Measurements from ENCODE around the gene MGAT4D. TPM values are rescaled to one million over a fixed set of nuclear protein-coding genes. Genes with fewer than 3 reads are reported as not detected.

Gene MGAT4D
- total RNA-seq, 1 experiment from 2014 or later, result not detected

- H3K79me2 ChIP-seq (ENCODE audit: low read depth), result no peaks in the 10 kb centered on the region
- POLR2A ChIA-PET (ENCODE audit: unreplicated experiment), result no interaction called here
- no peaks in the 10 kb centered on the region for H3K4me1 ChIP-seq (replicated peaks; ENCODE audit: insufficient read depth)
- intact Hi-C loops (cut with micrococcal nuclease; ENCODE audit: unreplicated experiment), result no loop called here
- no TSS peak for BruUV-seq (replicated peaks)
- H3K9me3 ChIP-seq (ENCODE audit: insufficient read depth, low read depth), result no peaks in the 10 kb centered on the region
- H3K4me3 ChIP-seq, result no peak overlapping the region
- DNase-seq, result no peak
- no peak overlapping the region for H3K4me2 ChIP-seq
- H4K20me1 ChIP-seq (ENCODE audit: insufficient read depth), result no peaks in the 10 kb centered on the region
- TF ChIP-seq, protein P1, sequence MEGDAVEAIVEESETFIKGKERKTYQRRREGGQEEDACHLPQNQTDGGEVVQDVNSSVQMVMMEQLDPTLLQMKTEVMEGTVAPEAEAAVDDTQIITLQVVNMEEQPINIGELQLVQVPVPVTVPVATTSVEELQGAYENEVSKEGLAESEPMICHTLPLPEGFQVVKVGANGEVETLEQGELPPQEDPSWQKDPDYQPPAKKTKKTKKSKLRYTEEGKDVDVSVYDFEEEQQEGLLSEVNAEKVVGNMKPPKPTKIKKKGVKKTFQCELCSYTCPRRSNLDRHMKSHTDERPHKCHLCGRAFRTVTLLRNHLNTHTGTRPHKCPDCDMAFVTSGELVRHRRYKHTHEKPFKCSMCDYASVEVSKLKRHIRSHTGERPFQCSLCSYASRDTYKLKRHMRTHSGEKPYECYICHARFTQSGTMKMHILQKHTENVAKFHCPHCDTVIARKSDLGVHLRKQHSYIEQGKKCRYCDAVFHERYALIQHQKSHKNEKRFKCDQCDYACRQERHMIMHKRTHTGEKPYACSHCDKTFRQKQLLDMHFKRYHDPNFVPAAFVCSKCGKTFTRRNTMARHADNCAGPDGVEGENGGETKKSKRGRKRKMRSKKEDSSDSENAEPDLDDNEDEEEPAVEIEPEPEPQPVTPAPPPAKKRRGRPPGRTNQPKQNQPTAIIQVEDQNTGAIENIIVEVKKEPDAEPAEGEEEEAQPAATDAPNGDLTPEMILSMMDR (conservative IDR thresholded peaks at IDR 0.05), result no peak
- TF ChIP-seq EZH2 (IDR thresholded peaks at IDR 0.05; ENCODE audit: low read depth), result no peak
- no peaks in the 10 kb centered on the region for H3K36me3 ChIP-seq (ENCODE audit: low read depth)
- CTCF ChIA-PET, result no interaction called here
- no peak overlapping the region for H3K27ac ChIP-seq
- H2AFZ ChIP-seq, result no peak overlapping the region
- H3K27me3 ChIP-seq (ENCODE audit: insufficient read depth, low read depth), result no peaks in the 10 kb centered on the region
- no peaks in the 10 kb centered on the region for H3F3A ChIP-seq (ENCODE audit: insufficient read depth, low read depth)
- H3K9me2 ChIP-seq (ENCODE audit: insufficient read depth), result no peaks in the 10 kb centered on the region
Measured at GRCh38 chr4:140463182-140463581, 34.9 kb downstream of the MGAT4D start.

DNA sequence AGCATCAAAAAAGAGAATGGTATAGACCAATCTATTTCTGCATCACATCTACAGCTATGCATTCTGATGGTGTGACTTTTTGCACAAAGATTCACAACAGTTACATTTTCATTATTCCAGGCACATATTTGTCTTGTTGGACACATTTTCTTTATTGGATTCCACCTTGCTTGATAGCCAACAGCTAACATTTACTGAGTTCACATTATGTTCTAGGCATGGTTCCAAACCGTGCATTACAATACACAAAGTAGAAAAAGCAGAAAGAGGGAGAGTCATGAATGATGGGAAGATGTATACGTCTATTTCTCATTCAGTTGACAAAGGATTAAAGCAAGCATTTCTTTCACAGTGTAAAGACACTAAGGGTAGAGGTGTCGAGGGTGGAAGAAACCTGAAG lies 47.7 kb downstream of the MGAT4D start:
- H3K27me3 ChIP-seq (ENCODE audit: insufficient read depth, low read depth), result no peaks in the 10 kb centered on the region
- no TSS peak for BruUV-seq (replicated peaks)
- intact Hi-C loops (cut with micrococcal nuclease; ENCODE audit: unreplicated experiment), result no loop called here
- no peak overlapping the region for H3K27ac ChIP-seq
- no peak overlapping the region for H2AFZ ChIP-seq
- 0 out of 2 replicates have a peak, but pooled peaks cover 4% of the 10 kb centered on the region for H3F3A ChIP-seq (ENCODE audit: insufficient read depth, low read depth)
- POLR2A ChIA-PET (ENCODE audit: unreplicated experiment), result no interaction called here
- no peak overlapping the region for H3K4me3 ChIP-seq
- H4K20me1 ChIP-seq (ENCODE audit: insufficient read depth), result no peaks in the 10 kb centered on the region
- TF ChIP-seq EZH2 (IDR thresholded peaks at IDR 0.05; ENCODE audit: low read depth), result no peak
- TF ChIP-seq, protein P1 (conservative IDR thresholded peaks at IDR 0.05), result no peak
- no peak for DNase-seq
- CTCF ChIA-PET, result no interaction called here
- H3K9me3 ChIP-seq (ENCODE audit: insufficient read depth, low read depth), result no peaks in the 10 kb centered on the region
- no peaks in the 10 kb centered on the region for H3K79me2 ChIP-seq (ENCODE audit: low read depth)
- H3K4me2 ChIP-seq, result no peak overlapping the region
- H3K4me1 ChIP-seq (replicated peaks; ENCODE audit: insufficient read depth), result peaks cover 18% of the 10 kb centered on the region
- H3K36me3 ChIP-seq (ENCODE audit: low read depth), result no peaks in the 10 kb centered on the region
- H3K9me2 ChIP-seq (ENCODE audit: insufficient read depth), result no peaks in the 10 kb centered on the region

DNA sequence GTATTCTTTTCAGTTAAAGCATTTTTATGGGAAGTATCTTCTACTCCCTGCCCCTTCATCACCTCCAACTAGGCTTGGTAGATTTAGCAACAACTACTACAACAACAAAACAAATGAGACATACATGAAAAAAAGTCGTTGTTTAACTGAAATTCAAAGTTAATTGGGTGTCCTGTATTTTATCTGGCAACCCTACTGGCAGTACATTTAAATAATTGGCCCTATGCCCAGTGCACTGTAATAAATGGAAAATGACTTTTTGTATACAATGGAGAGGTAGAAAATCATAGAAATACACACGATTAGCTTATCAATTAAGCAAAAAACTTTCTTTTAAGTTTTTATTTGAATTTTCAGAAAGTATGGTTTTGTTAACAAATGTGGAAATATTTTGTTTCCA lies 49.3 kb downstream of the MGAT4D start:
- intact Hi-C loops (cut with micrococcal nuclease; ENCODE audit: unreplicated experiment), result no loop called here
- Histone ChIP-seq H3K4me3 (no peak overlapping the region), H4K20me1 (ENCODE audit: insufficient read depth) (no peaks in the 10 kb centered on the region), H3K27ac (no peak overlapping the region), H3K4me1 (replicated peaks; ENCODE audit: insufficient read depth) (peaks cover 18% of the 10 kb centered on the region), H3K27me3 (ENCODE audit: insufficient read depth, low read depth) (no peaks in the 10 kb centered on the region), H3K4me2 (peak overlapping the region; percentile 38; the same call in 1 of the 2 replicates), H3K79me2 (ENCODE audit: low read depth) (no peaks in the 10 kb centered on the region), H2AFZ (no peak overlapping the region), H3F3A (ENCODE audit: insufficient read depth, low read depth) (0 out of 2 replicates have a peak, but pooled peaks cover 4% of the 10 kb centered on the region), H3K9me3 (ENCODE audit: insufficient read depth, low read depth) (no peaks in the 10 kb centered on the region), H3K9me2 (ENCODE audit: insufficient read depth) (no peaks in the 10 kb centered on the region), H3K36me3 (ENCODE audit: low read depth) (no peaks in the 10 kb centered on the region)
- ChIA-PET POLR2A (ENCODE audit: unreplicated experiment) (no interaction called here), CTCF (no interaction called here)
- TF ChIP-seq, protein P1 (conservative IDR thresholded peaks at IDR 0.05), result no peak
- TF ChIP-seq EZH2 (IDR thresholded peaks at IDR 0.05; ENCODE audit: low read depth), result no peak
- no TSS peak for BruUV-seq (replicated peaks)
- no peak for DNase-seq

Measured in PC-9 (cell line).